ENCODE results near the gene SHISAL1. TPM values are rescaled to one million over a fixed set of nuclear protein-coding genes. Genes with fewer than 3 reads are reported as not detected.

Gene SHISAL1
- under 0.01 and 0.09 TPM in 2 replicates for total RNA-seq

GRCh38 chr22:44312766-44313165, at the start of gene SHISAL1:
Gene SHISAL1, minus strand, starts transcription at chr22:44312951. Its CDS starts 12,006 bp downstream, at chr22:44300945.

Other genes with a start within 250 kb of the SHISAL1 start
- gene PARVG, start 132.0 kb downstream of the SHISAL1 start, total RNA-seq: under 0.01 and 0.28 TPM in 2 replicates
- gene RTL6, start 185.3 kb upstream of the SHISAL1 start, total RNA-seq: 14.5 and 17.0 TPM in 2 replicates

Data from endothelial cell of coronary artery (primary cell).